ENCODE results near the gene ZNF407.

The ZNF407 gene

GRCh38 chr18:75029481-75029880 is 431.8 kb downstream of the ZNF407 start:
- no peak for FAIRE-seq

DNA sequence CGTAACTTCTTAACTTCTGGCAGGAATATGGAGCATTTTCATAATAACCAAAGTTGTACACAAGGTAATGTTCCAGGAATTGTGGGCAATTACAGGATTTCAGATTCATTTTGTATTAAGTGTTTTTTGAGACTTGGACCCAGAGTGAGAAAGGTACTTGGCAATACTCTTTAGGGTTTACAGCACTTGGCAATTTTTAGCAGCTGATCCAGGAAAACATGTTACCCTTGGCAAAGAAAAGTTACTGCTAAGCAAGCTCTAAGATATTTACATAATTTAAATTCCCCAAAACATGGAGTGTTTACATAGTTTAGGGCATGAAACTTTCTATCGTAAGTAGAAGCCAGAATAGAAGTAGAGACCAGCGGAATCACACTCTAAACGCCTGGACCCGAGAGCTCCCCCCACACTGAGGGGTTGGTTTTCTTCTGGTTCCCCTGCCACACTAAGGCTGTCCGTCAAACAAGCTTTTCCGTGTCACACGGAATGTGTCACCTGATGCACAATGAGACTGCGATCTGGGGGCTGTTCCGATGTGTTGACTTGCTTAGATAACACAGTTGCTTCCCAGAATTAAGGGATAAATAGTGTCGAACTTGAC is 434.1 kb downstream of the ZNF407 start:
- FAIRE-seq, result no peak

DNA sequence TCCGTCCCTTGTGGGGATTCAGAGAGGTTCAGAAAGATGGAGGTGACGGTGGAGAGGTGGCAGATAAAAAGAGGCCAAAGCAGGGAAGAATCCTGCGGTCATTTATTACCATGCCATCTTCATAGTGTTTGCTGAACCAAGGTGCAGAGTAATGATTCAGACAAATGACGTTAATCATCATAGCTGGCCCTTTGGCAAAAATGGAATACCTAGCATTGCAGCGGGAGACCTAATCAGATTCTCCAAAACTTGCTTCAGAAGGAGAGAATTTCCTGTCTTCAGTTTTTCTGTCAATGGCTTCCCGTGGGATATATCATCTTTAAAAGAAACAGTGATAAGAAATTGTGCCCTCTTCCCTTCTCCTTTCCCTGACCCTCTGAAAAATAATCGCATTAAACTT is 435.8 kb downstream of the ZNF407 start:
- FAIRE-seq, result no peak

DNA sequence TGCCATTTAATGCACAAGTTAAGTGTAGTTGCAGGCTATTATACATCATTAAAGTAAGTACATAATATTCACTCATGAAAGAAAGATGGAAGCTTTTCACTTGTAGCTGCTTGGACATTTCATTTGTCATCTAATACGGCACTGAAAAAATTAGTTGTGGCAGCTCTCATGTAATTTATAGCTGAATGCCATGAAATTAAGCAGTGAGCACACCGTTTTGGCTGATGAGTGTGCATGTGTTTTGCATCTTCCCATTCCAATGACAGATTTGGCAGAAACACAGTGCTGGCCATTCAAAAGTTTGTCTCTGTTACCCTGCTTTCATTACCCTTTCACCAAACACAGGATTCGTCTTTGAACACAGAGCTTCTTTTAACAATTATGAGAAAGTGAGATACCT is 437.3 kb downstream of the ZNF407 start:
- FAIRE-seq, result no peak

- FAIRE-seq, result no peak
Observed at GRCh38 chr18:75035928-75036327, 438.3 kb downstream of the ZNF407 start.

DNA sequence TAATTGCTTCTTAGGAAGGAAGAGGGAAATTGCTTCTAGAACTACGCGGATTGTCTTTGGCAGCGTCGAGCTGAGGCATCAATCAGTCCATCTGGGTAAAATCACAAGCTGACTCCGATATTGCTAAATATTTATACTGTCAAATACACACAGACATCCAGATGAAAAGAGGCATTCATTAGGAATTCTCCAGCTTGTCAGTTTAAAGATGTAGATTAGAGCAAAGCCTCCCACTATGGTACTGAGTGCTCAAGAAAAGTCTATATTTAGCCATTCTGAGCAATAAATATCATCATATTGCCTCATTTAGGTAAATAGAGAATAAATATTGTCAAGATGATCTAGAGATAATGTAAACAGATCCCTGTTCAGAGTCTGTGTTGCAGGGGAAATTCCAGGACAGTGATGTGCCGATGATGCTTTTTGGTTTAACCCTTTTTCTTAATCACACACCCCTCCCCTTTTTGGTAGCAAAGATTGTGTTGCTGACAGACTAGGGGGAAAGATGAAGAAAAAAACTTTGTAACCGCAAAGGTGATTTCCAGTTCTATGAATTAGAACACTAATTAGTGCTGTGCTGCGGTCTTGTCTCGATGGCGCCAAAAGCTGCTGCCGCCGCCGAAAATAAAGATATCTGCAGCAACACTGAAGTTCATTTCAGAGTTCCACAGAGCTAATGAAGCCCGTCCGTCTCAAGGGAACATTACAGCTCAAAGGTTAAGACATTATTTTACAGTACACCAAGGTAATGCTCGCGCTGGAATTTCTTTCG is 439.4 kb downstream of the ZNF407 start:
- no peak for FAIRE-seq

DNA sequence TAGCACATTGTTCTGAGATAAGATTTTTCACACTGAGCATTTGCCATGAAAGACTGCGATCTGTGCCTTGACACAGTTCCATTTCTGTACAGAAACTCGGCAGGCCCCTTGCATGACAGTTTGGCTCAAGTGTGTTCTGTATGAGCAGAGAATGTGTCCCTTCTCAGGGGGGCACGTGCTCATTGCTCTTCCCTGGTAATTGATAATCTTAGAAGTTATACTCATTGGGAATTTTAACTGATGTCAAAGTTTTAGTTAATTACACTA is 440.0 kb downstream of the ZNF407 start:
- FAIRE-seq, result no peak

DNA sequence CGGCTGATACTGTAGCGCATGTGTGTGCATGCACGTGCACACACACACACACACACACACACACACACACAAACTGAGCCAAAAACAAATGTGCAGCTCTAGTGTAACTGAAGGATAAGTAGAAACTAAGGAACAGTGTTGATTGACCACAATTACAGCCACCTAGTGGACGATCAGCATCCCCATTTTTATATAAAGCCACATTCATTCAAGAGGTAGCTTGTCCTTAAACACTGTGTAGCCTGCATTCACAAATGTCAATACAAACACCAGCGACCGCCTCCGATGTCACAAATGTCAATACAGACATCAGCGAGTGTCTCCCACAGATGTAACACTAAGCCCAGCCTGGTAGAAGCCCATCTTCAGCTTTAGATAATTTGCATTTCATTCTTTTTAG is 443.9 kb downstream of the ZNF407 start:
- no peak for FAIRE-seq

- FAIRE-seq, result no peak
Observed at GRCh38 chr18:75043478-75043877, 445.8 kb downstream of the ZNF407 start.

- no peak for FAIRE-seq
Observed at GRCh38 chr18:75044296-75044695, 446.6 kb downstream of the ZNF407 start.

- FAIRE-seq, result no peak
Observed at GRCh38 chr18:75044791-75045190, 447.1 kb downstream of the ZNF407 start.

GRCh38 chr18:75045272-75045671 is 447.6 kb downstream of the ZNF407 start:
- no peak for FAIRE-seq

- FAIRE-seq, result no peak
Observed at GRCh38 chr18:75047240-75047961, 449.7 kb downstream of the ZNF407 start.

GRCh38 chr18:75048776-75049454 is 451.2 kb downstream of the ZNF407 start:
- no peak for FAIRE-seq

DNA sequence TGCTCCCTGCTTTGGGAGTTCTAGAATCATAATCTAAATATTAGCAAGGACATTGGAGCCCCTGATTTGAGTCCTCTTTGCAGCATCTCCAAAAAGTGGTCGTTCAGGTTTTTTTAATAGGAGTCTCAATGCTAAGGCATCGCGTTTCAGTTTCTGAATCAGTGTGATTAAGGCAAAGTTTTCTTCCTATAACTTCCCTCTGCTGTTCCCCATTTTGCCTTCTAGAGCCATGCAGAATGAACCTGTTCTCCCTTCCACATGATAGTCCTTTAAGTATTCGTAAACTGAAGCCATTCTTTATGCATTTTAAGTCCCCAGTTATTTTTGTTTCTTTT is 451.8 kb downstream of the ZNF407 start:
- no peak for FAIRE-seq

GRCh38 chr18:75051757-75052156 is 454.1 kb downstream of the ZNF407 start:
- FAIRE-seq, result no peak

DNA sequence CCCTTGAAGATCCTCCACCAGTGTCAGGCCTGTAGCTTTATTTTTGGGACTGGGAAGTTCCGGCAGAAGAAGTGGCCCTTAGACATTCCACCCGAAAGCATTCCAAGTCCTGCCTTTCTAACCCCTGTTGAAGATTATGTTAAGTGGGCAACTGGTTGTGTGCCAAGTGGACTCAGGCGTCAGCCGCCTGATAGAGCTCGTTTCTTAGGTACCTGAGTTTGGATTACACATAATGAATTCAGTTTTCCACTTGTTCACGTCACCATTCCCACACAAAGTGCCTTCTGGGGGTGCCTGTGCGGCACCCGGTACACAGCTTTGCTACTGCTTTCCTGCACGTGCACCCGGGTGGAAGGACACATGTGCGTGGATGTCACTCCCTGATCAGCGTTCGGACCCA is 454.8 kb downstream of the ZNF407 start:
- FAIRE-seq, result no peak

DNA sequence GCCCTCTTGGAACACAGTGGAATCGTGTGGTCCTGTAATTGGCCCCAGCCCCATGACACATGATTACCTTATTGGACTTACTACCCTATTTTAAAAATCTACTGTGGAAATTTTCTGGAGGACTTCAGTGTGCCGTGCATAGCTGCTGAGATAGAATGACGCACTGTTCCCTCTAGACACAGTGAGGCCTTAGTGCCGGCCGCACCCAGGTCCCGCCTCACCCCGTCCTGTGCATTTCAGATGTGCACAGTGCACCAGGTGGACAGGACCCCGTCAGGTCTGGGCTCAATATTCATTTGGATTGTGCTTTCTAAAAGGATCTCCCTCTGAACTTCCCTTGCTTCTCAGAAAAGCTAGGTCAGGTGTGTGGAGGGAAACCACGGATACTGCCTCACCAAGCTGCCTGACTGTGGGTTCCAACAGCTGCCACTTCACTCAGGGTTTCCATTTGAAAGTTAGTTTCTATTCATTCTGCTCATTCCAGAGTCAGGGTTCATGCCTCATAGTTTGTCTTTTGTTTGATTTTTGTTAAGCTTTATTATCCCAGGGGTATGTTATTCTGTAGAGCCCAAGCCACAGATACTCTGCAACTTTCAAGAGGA is 455.5 kb downstream of the ZNF407 start:
- FAIRE-seq, result no peak

DNA sequence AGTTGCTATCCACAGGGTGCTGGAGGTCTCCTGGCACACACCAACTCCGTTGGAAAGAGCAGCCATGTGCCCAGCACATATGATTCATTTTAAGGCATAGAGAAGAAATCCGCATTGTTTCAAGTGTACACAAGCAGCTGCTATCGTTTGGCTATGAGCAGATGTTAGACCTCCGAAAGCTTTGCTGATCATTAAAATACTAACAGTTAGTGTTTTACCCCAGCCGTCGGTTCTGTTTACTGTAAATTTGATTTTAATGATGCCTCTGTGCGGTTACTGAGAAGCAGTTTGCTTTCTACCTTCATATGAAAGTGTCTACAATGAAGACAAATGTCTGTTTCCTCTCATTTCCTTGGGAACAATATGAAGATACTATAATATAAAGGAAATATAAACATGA is 456.4 kb downstream of the ZNF407 start:
- FAIRE-seq, result no peak

- FAIRE-seq, result no peak
Observed at GRCh38 chr18:75054611-75055010, 456.9 kb downstream of the ZNF407 start.

DNA sequence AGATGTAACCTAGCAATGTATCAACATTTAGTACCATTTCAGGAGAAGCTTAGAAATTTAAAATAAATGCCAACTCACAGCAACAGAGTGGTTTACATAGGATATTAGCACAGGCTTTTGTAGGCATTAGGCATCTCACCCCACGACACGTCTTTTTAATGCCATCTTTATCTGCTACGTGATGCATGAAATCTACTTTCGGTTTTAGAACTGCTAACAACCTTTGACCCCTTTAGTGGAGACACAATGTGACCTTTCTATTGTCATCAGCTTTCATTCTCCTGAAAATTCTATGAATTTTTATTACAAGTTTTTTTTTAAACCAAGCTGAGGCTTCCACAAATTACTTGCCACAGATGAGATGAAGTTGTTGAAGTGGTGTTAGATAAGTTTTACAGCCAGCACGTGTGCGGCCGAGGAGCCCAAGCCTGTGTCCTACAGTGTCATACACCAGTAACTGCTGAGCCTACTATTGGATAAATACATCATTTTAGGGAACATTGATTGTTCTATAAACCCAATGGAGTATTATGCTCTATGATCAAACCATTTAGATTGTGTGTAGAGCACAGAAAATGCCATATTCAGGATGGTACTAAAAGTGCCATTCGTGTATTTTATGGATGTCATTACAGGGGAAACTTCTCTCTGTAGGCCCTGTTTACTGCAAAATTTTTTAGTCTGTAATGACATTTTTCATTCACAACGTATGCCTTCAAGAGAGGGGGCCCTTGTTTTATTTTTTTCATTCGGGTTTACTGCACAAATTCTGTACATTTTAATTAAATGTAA is 459.7 kb downstream of the ZNF407 start:
- FAIRE-seq, result no peak

GRCh38 chr18:75060185-75060584 is 462.5 kb downstream of the ZNF407 start:
- FAIRE-seq, result no peak
